B cell (primary cell): ENCODE data around the gene NOTUM. TPM values are rescaled to one million over a fixed set of nuclear protein-coding genes. Genes with fewer than 3 reads are reported as not detected.

Experiments used
- ATAC-seq: fragments of 200-7000 bp; cut with Tn5 transposase; one replicate; pipeline ENCODE4 v1.10.0; 2021; ENCODE audit warnings: low read depth, mild to moderate bottlenecking, moderate number of reproducible peaks, moderate library complexity
- CTCF ChIA-PET: fragments of 350-600 bp; sonication (Branson Sonifier 250); formaldehyde crosslinking; loops from one replicate; lab custom pipeline; 2021; ENCODE audit warnings: antibody characterized with exemption, inconsistent platforms; lab: Charles Lee
- POLR2A ChIA-PET: fragments of 350-600 bp; sonication (Branson Sonifier 250); formaldehyde crosslinking; loops from one replicate; lab custom pipeline; 2021; ENCODE audit warnings: antibody characterized with exemption; lab: Charles Lee
- DNase-seq: peaks from one replicate; pipeline ENCODE4 v3.0.0; 2013
- H2AFZ ChIP-seq: 2 replicates; pipeline ENCODE4 v1.6.1; 2012; ENCODE audit warnings: mild to moderate bottlenecking, low read depth, low read length; ENCODE audit not compliant: insufficient read depth, poor library complexity, severe bottlenecking
- H3K27ac ChIP-seq, 2 donors: 1 replicate in 1 of 2; 2 replicates in 1 of 2; pipeline ENCODE4 v1.5.1; 2012 to 2013; ENCODE audit warnings: low read length in 2 of 2, mild to moderate bottlenecking in 2 of 2, moderate library complexity in 1 of 2
- H3K27me3 ChIP-seq, 4 experiments: fragments of 200-600 bp in 1 of 4; sonication (generic) in 1 of 4; replicated peaks in 1 of 4; 1 replicate in 2 of 4; 2 replicates in 2 of 4; pipeline versions ENCODE4 v1.6.1 to v1.7.0; 2013 to 2016; ENCODE audit warnings: low read length in 3 of 4, mild to moderate bottlenecking in 2 of 4, mixed read lengths in 1 of 4, moderate library complexity in 1 of 4; ENCODE audit not compliant: insufficient read depth in 4 of 4, control insufficient read depth in 3 of 4; ENCODE audit errors: control extremely low read depth in 1 of 4
- H3K36me3 ChIP-seq, 2 experiments: replicated peaks in 1 of 2; 1 replicate in 1 of 2; 2 replicates in 1 of 2; pipeline versions ENCODE4 v1.6.1 to v1.7.1; 2013; ENCODE audit warnings: low read length in 1 of 2; ENCODE audit not compliant: insufficient read depth in 2 of 2, control insufficient read depth in 1 of 2; ENCODE audit errors: control extremely low read depth in 1 of 2, extremely low read depth in 1 of 2
- H3K4me1 ChIP-seq, 2 donors: fragments of 200-600 bp in 1 of 2; sonication (generic) in 1 of 2; 1 replicate in 1 of 2; 2 replicates in 1 of 2; pipeline versions ENCODE4 v1.5.1 to v1.6.1; 2013 to 2017; ENCODE audit warnings: low read length in 2 of 2; ENCODE audit not compliant: control insufficient read depth in 2 of 2, insufficient read depth in 2 of 2
- H3K4me2 ChIP-seq: replicated peaks from 2 replicates; pipeline ENCODE3; 2012; ENCODE audit warnings: mild to moderate bottlenecking, low read depth, low read length; ENCODE audit not compliant: poor library complexity, severe bottlenecking
- H3K4me3 ChIP-seq, 5 experiments: fragments of 200-600 bp in 1 of 5; sonication (generic) in 1 of 5; 1 replicate in 3 of 5; 2 replicates in 2 of 5; pipeline versions ENCODE4 v1.5.1 to v1.7.0; 2011 to 2016; ENCODE audit warnings: low read length in 4 of 5, mild to moderate bottlenecking in 4 of 5, low read depth in 2 of 5, control low read depth in 1 of 5, moderate library complexity in 1 of 5; ENCODE audit not compliant: insufficient read depth in 1 of 5; ENCODE audit errors: control extremely low read depth in 1 of 5, extremely low read depth in 1 of 5
- H3K79me2 ChIP-seq: fragments of 200-600 bp; sonication (generic); one replicate; pipeline ENCODE4 v1.6.0; 2016; ENCODE audit warnings: low read length; ENCODE audit not compliant: control insufficient read depth, insufficient read depth
- H3K9ac ChIP-seq: fragments of 200-600 bp; sonication (generic); 2 replicates; pipeline ENCODE4 v1.6.1; 2017; ENCODE audit warnings: mild to moderate bottlenecking, low read length, moderate library complexity
- H3K9me3 ChIP-seq, 3 donors: one replicate each; pipeline versions ENCODE4 v1.6.1 to v1.7.1; 2013; ENCODE audit warnings: low read length in 2 of 3; ENCODE audit not compliant: control insufficient read depth in 2 of 3, insufficient read depth in 1 of 3; ENCODE audit errors: control extremely low read depth in 1 of 3
- H4K20me1 ChIP-seq: 2 replicates; pipeline ENCODE4 v1.6.0; 2012; ENCODE audit warnings: mild to moderate bottlenecking, low read length; ENCODE audit not compliant: insufficient read depth, control insufficient read depth, poor library complexity, severe bottlenecking
- H3K27ac Mint-ChIP-seq: one replicate; pipeline ENCODE4 v1.8.0; 2021; ENCODE audit warnings: mixed read lengths
- H3K27me3 Mint-ChIP-seq: one replicate; pipeline ENCODE4 v1.8.0; 2021; ENCODE audit warnings: mixed read lengths
- H3K4me1 Mint-ChIP-seq: one replicate; pipeline ENCODE4 v1.8.0; 2021; ENCODE audit warnings: mixed read lengths
- H3K4me3 Mint-ChIP-seq: one replicate; pipeline ENCODE4 v1.8.0; 2021; ENCODE audit warnings: mixed read lengths
- H3K9me3 Mint-ChIP-seq: one replicate; pipeline ENCODE4 v1.8.0; 2022; ENCODE audit warnings: mixed read lengths; ENCODE audit not compliant: insufficient read depth
- EZH2 ChIP-seq: IDR thresholded peaks from 2 replicates; pipeline ENCODE4 v1.6.1; 2012; ENCODE audit warnings: borderline replicate concordance, low read depth, mild to moderate bottlenecking, moderate library complexity, low read length; ENCODE audit not compliant: insufficient read depth, poor library complexity, severe bottlenecking
- WGBS: methylation state at CpG from one replicate; pipeline ENCODE4 v1.1.5; 2013; ENCODE audit warnings: missing lambda C conversion rate; ENCODE audit not compliant: insufficient coverage; 5-methylcytosine and 5-hydroxymethylcytosine counted together
- intact Hi-C: fragments of 100-400 bp; cut with micrococcal nuclease; formaldehyde crosslinking; loops from one replicate; pipeline ENCODE4 v1.10.0; 2022
- polyA plus RNA-seq: library from polyadenylated mRNA; depleted of rRNA; stranded (reverse); fragments of >200 nt; gene quantifications from 2 replicates; pipeline ENCODE4 v1.2.3, GENCODE V29; 2012
- total RNA-seq, 2 donors: library from RNA; stranded (reverse); fragments of 120-200 nt in 1 of 2; gene quantifications; 1 replicate in 1 of 2; 2 replicates in 1 of 2; pipeline versions ENCODE4 v1.2.3 to v1.2.4, GENCODE V29; 2013 to 2022
- TF ChIP-seq, protein P1 (sequence below): fragments of 200-600 bp; IDR thresholded peaks from one replicate; pipeline ENCODE4 v1.8.0; 2022; ENCODE audit warnings: antibody characterized with exemption, mild to moderate bottlenecking

NOTUM gene
- total and polyA plus RNA-seq, 2 donors (not counting 1 experiment from before 2014, with no cell fraction given), result not detected

DNA sequence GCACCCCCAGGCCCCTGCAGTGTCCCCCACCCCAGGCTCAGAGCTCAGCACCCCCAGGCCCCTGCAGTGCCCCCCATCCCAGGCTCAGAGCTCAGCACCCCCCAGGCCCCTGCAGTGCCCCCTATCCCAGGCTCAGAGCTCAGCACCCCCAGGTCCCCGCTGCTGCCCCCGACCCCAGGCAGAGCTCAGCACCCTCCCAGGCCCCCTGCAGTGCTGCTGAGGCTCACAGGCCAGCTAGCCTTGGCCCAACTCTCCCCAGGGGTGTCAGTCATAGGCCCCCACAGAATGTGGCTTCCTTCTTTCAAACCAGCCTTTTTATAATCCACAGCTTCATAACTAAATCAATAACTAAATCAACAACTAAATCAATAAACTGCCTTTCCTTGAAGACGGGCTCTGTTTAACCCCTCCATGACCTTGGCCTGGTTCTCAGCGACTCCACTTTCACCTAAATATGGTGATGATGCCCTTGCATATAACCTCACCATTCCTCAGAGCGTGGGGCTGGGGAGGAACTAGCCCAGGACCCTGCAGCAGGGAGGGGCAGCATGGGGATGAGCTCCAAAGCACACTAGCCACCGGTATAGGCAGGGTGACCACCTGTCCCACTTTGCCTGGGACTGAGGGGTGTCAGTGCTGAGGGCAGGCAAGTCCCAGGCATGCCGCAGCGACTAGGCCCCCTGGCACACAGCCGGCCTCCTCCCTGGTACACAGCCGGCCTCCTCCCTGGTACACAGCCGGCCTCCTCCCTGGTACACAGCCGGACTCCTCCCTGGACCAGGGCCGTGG is 5.0 kb downstream of the NOTUM start:
- TF ChIP-seq, protein P1, sequence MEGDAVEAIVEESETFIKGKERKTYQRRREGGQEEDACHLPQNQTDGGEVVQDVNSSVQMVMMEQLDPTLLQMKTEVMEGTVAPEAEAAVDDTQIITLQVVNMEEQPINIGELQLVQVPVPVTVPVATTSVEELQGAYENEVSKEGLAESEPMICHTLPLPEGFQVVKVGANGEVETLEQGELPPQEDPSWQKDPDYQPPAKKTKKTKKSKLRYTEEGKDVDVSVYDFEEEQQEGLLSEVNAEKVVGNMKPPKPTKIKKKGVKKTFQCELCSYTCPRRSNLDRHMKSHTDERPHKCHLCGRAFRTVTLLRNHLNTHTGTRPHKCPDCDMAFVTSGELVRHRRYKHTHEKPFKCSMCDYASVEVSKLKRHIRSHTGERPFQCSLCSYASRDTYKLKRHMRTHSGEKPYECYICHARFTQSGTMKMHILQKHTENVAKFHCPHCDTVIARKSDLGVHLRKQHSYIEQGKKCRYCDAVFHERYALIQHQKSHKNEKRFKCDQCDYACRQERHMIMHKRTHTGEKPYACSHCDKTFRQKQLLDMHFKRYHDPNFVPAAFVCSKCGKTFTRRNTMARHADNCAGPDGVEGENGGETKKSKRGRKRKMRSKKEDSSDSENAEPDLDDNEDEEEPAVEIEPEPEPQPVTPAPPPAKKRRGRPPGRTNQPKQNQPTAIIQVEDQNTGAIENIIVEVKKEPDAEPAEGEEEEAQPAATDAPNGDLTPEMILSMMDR, result no peak
- TF ChIP-seq EZH2, result no peak
- no peak overlapping the region for H3K4me3 ChIP-seq
- intact Hi-C loops, result no loop called here

More for the DNA sequence above, 5.0 kb downstream of the NOTUM start:
- Mint-ChIP-seq H3K27me3 (peaks cover 15% of the 10 kb centered on the region), H3K4me3 (no peak overlapping the region), H3K9me3 (no peaks in the 10 kb centered on the region), H3K4me1 (peaks cover 1% of the 10 kb centered on the region), H3K27ac (no peak overlapping the region)
- Histone ChIP-seq H3K36me3 (no peaks in the 10 kb centered on the region), H3K9ac (no peak overlapping the region), H3K4me2 (no peak overlapping the region), H3K27me3 (peaks cover 0 to 53% (median 26%) of the 10 kb centered on the region in 4 experiments), H4K20me1 (no peaks in the 10 kb centered on the region), H3K79me2 (no peaks in the 10 kb centered on the region), H3K9me3 (peaks cover 0 to 10% (median 0%) of the 10 kb centered on the region in 3 donors), H3K27ac (no peak overlapping the region), H2AFZ (no peak overlapping the region), H3K4me1 (peaks cover 15 to 16% of the 10 kb centered on the region in 2 donors)
- ChIA-PET CTCF (interaction anchor here (1.1 to 1.3 kb wide), 2 partner anchors 11 to 198 kb away, joined by 4 read pairs; no protein-coding TSS in a partner anchor), POLR2A (no interaction called here)
- ATAC-seq, result no peak
- WGBS, result 94% methylated on average over 11 of the region's 13 CpGs
- no peak for DNase-seq
